Esophagus muscularis mucosa (tissue), 3 donors: ENCODE measurements around the gene NEURL2.

ENCODE experiments used
- CTCF ChIP-seq, 3 experiments: fragments of 200-600 bp in 2 of 3; fragments of 450-650 bp in 1 of 3; sonication (generic) in 2 of 3; IDR thresholded peaks; one replicate each; pipeline ENCODE4 v1.5.1; 2017 to 2019; ENCODE audit warnings: antibody characterized with exemption in 3 of 3, mild to moderate bottlenecking in 2 of 3, moderate library complexity in 1 of 3
- POLR2A ChIP-seq: fragments of 450-650 bp; IDR thresholded peaks from one replicate; pipeline ENCODE4 v1.6.1; 2017; ENCODE audit warnings: antibody characterized with exemption, moderate library complexity, mild to moderate bottlenecking, low read depth

- TF ChIP-seq CTCF (IDR thresholded peaks at IDR 0.05) (no peak), POLR2A (no peak)
These were observed 33.6 kb upstream of the NEURL2 start for GRCh38 chr20:45924391-45925261.
